Activated CD4-positive, alpha-beta T cell treated with anti-CD3 and anti-CD28 coated beads, Interleukin-2, amount 50 U/mL, for 48 hours (primary cell): ENCODE results near the gene AKR1D1.
"Not testable (repeated sequence)": the region's sequence is repeated elsewhere in the genome, so short reads cannot be mapped to it uniquely, and the experiment has no call there.

ENCODE experiments used
- DNase-seq, 2 experiments: peaks; one replicate each; pipeline ENCODE4 v3.0.0-alpha.2; 2020

Gene AKR1D1

DNA sequence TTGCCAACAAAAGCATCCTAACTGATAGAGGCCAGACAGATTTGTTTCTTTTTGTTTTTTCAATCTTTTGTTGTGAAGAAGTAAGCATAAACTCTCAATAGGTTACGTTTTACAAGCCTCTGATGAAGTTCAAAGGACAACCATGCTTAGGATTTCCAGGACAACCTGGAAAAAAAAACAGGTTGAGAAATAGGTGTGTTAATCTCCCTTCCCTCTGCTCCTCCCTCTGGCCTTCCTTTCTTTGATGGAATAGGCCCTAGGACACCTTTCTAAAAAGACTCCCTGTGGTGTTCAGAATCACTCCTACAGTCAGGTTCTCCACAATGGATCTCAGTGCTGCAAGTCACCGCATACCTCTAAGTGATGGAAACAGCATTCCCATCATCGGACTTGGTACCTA, at the start of gene AKR1D1:
Gene AKR1D1 (plus strand): TSS at position 264 of the 400 bp plus-strand sequence. CDS start 60 bp downstream, at position 324.
- no peak for DNase-seq

DNA sequence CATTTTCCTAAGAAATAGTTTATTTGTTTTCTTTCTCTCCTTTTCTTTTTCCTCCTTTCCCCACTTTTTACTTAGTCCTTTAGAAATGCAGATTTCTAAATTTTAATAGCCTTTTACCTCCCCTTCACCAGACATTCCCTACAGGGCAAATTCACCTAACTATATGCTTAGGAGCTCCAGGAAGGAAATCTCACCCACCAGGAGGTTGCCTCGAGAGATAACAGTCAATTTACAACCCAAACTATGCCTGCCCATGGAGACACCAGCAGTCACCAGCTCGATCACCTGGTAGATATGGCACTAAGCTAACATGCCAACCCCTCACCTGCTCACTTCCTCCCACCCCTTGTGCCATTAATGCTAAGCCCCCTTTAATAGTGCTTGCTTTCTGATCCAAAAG, 49.2 kb upstream of the AKR1D1 start:
- no peak for DNase-seq

- no peak for DNase-seq
Measured at GRCh38 chr7:138029126-138029525, 47.1 kb upstream of the AKR1D1 start.

DNA sequence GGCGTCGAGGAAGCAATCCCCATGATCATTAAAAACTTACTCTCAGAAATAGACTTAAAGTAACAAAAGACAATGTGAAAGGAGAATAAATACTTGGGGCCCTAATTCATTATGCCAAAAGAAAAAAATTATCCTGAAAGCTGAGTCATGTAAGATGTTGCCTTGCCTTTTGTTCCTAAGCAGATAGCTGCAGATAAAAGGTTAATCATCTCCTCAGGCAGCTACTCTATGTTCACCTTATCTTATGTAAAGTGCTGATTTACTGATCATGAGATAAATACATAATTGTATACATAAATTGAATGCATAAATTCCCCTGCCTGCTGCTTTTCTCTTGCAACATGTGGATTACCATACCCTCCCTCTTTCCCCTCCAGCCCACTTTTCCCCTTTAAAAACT, 46.3 kb upstream of the AKR1D1 start:
- no peak for DNase-seq

DNA sequence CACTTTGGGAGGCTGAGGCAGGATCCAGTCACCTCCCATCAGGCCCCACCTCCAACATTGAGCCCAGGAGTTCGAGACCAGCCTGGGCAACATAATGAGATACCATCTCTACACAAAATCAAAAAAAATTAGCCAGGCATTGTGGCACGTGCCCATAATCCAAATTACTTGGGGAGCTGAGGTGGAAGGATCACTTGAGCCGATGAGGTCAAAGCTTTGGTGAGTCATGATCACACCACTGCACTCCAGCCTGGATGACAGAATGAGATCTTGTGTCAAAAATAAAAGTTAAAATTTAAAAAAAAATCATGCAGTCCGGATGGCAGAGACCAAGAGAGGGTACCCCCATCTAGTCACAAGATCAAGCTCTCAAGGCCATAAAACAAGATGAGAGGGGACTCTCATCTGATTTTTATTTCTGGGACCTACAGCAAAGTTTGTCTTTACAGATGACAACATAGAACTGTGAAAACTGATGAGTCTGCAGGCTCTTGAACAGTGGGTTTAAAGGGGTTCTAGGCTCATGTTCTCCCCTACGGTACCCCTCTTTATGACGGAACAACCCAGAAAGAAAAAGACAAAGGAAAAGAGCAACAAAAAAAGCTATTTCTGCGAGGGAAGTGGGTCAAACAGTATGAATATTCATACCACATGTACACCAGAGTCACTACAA, 45.4 kb upstream of the AKR1D1 start:
- no peak for DNase-seq

GRCh38 chr7:138032186-138032585, 44.1 kb upstream of the AKR1D1 start:
- no peak for DNase-seq

- no peak for DNase-seq
Measured at GRCh38 chr7:138032770-138033169, 43.5 kb upstream of the AKR1D1 start.

GRCh38 chr7:138033241-138033640, 43.0 kb upstream of the AKR1D1 start:
- no peak for DNase-seq

DNA sequence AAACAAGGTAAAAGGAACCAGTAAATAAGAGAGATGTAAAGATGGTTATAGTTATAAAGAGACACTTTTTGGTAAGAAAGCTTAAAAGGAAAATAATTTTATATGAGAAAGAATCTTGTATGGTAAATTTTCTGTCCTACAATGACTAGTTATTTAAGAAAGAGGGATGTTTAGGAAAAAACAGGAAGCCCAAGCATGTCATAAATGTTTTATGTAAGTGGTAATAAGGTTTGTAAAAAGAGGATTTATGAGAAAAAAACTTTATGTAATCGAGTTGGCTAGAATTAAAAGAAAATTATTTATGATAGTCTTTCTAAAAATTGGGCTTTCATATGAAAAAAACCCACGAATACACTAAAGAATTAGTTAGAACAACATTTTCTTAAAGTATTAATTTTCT, 40.1 kb upstream of the AKR1D1 start:
- DNase-seq = no peak

- DNase-seq = not testable (repeated sequence)
Measured at GRCh38 chr7:138040063-138040462, 36.2 kb upstream of the AKR1D1 start.

- no peak for DNase-seq
Measured at GRCh38 chr7:138044897-138045296, 31.4 kb upstream of the AKR1D1 start.

- DNase-seq = no peak
Measured at GRCh38 chr7:138047907-138048306, 28.4 kb upstream of the AKR1D1 start.

- DNase-seq = no peak
Measured at GRCh38 chr7:138049505-138050116, 26.6 kb upstream of the AKR1D1 start.

GRCh38 chr7:138051712-138052247, 24.5 kb upstream of the AKR1D1 start:
- not testable (repeated sequence) for DNase-seq

GRCh38 chr7:138052696-138053095, 23.6 kb upstream of the AKR1D1 start:
- no peak for DNase-seq

DNA sequence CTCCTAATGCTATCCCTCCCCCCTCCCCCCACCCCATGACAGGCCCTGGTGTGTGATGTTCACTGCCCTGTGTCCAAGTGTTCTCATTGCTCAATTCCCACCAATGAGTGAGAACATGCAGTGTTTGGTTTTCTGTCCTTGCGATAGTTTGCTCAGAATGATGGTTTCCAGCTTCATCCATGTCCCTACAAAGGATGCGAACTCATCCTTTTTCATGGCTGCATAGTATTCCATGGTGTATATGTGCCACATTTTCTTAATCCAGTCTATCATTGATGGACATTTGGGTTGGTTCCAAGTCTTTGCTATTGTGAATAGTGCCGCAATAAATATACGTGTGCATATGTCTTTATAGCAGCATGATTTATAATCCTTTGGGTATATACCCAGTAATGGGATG, 20.6 kb upstream of the AKR1D1 start:
- DNase-seq = not testable (repeated sequence)

DNA sequence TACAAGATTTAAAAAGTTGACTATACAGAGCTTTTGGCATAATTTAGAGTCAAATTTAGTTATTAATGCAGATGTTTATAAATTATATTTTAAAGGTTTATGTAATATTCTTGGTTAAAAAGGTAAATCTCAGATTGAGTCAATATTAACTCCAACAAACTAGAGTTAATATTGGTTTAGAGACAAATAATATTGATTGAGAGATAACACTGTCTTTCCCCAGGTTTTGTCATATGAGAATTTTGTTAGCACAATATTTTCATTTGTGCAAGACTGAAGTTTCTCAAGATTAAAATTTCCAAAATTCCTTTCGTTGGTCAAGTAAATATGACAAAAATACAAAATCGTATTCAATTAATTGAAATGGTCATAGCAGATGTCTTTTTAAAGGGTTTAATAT, 12.9 kb upstream of the AKR1D1 start:
- no peak for DNase-seq

DNA sequence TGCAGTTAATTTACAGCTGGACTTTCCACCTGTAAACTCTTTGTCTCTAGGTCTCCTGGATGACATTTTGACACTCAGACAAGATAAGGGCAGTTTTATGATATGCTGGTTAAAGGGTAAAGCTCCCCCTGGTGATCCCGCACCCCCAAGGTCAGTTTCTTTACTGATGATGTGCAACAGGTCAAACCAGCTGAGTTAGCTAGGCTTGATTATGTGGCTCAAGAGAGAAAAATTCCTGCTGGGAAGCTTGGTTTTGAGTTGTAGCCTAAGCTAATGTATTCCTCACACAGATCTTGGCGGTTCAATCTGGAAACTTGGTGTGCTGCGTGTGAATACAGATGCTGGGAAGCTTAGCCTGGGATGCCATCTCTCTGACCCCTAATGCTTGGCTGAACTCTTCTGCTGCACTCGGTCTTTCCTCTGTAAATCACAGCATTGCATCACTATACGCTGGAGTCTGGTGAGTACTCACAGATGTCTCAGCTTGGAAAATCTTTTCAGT, 11.4 kb upstream of the AKR1D1 start:
- no peak for DNase-seq

DNA sequence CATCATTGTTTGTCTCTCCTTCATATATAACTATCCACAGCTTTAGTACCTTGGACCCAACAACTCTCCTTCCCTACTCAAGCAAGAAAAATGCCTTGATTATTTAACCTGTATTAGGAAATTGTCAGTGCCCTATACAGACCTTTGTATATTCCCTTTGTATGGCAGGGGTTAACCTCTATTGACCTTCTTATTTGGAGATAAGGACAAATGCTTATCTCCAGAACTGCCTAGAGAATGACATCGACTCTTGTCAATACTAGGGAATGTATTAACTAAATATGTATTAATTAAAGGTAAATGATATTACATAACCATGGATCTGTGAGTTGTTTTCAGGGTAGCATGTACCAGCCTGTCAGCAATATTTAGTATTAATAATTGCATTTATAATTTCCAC, 10.4 kb upstream of the AKR1D1 start:
- no peak for DNase-seq

GRCh38 chr7:138066954-138067394, 9.3 kb upstream of the AKR1D1 start:
- DNase-seq = no peak

GRCh38 chr7:138067774-138068173, 8.5 kb upstream of the AKR1D1 start:
- DNase-seq = no peak

GRCh38 chr7:138070908-138071307, 5.4 kb upstream of the AKR1D1 start:
- no peak for DNase-seq

DNA sequence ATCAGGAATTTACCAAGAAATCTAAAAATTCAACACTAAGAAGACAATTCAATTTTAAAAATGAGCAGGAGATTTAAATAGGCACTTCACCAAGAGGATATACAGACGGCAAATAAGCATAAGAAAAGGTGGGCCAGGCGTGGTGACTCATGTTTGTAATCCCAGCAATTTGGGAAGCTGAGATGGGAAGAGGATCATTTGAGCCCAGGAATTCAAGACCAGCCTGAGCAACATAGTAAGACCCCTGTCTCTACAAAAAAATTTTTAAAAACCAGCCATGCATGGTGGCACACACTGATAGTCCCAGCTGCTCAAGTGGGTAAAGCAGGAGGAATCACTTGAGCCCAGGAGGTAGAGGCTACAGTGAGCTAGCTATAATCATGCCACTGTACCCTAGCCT, 3.5 kb upstream of the AKR1D1 start:
- no peak for DNase-seq

- DNase-seq = no peak
Measured at GRCh38 chr7:138074121-138074520, 2.1 kb upstream of the AKR1D1 start.
